Measurements from ENCODE around the gene TRDN. TPM values are rescaled to one million over a fixed set of nuclear protein-coding genes. Genes with fewer than 3 reads are reported as not detected.
"Not testable (repeated sequence)": the region's sequence is repeated elsewhere in the genome, so short reads cannot be mapped to it uniquely, and the experiment has no call there.

TRDN gene
- total RNA-seq, 2 donors from 2014 or later: not detected

DNA sequence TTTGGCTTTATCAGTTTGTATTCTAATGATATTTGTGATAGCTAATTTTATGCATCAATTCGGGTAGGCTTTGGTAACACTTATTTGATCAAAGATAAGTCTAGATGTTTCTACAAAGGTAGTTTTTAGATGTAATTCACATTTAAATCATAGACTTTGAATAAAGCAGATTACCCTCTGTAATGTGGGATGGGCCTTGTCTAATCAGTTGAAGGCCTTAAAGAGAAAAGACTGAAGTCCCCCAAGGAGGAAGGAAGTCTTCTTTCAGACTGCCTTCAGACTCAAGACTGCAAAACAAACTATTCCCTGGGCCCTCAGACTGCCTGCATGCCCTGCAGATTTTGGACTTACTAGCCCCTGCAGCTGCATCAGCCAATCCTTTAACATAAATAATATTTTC is 178.5 kb downstream of the TRDN start:
- no peak for DNase-seq
- Histone ChIP-seq H3K27ac (no peak overlapping the region), H3K36me3 (replicated peaks in 1 of 2; ENCODE audit: insufficient read depth in 1 of 2, low read depth in 2 of 2) (no peaks in the 10 kb centered on the region), H3K27me3 (no peaks in the 10 kb centered on the region), H3K4me3 (no peak overlapping the region), H3K4me1 (no peaks in the 10 kb centered on the region), H3K9me3 (no peaks in the 10 kb centered on the region)
- intact Hi-C loops (cut with DNase I): no loop called here
- no peak for ATAC-seq
- WGBS, 2 donors: 65 to 71% methylated on average over 1 of the region's 1 CpG
- no peak for TF ChIP-seq CTCF (IDR thresholded peaks at IDR 0.05)
- no peak for TF ChIP-seq POLR2A (IDR thresholded peaks at IDR 0.05)

DNA sequence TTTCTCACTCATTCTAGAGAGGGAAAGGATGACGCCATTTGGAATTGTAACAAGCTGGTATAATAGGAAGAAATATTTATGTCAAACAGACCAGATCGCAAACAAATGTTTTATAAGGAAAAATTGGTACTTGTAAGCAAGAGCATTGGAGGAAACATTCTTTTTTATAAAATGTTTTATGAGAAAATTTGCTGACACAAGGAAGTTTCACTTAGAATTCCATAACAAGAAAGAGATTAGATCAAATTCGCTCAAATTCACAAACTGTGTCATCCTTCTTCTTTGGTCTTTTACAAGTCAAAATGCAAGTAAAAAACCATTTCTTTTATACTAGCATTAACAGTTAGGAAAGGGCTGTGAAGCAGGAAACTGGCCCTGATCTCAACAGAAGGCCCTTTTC is 179.9 kb downstream of the TRDN start:
- 82 to 84% methylated on average over 3 of the region's 3 CpGs for WGBS, 2 donors
- Histone ChIP-seq H3K4me1 (no peaks in the 10 kb centered on the region), H3K9me3 (no peaks in the 10 kb centered on the region), H3K27me3 (no peaks in the 10 kb centered on the region), H3K27ac (no peak overlapping the region), H3K4me3 (no peak overlapping the region), H3K36me3 (replicated peaks in 1 of 2; ENCODE audit: insufficient read depth in 1 of 2, low read depth in 2 of 2) (no peaks in the 10 kb centered on the region)
- no peak for ATAC-seq
- TF ChIP-seq CTCF (IDR thresholded peaks at IDR 0.05): no peak
- no peak for DNase-seq
- intact Hi-C loops (cut with DNase I): no loop called here

DNA sequence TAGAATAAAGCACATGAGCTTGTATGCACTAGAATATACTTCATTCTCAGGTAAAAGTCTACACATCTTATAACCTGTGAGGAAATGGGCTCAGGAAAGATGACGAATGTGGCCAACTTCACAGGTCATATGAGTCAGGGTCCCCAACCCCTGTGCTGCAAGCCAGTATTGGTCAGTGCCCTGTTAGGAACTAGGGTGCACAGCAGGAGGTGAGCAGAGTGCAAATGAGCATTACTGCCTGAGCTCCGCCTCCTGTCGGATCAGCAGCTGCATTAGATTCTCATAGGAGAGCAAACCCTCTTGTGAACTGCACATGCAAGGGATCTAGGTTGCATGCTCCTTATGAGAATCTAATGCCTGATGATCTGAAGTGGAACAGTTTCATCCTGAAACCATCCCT is 182.3 kb downstream of the TRDN start:
- no peak for DNase-seq
- H3K27me3 ChIP-seq: no peaks in the 10 kb centered on the region
- H3K9me3 ChIP-seq: no peaks in the 10 kb centered on the region
- intact Hi-C loops (cut with DNase I): no loop called here
- ATAC-seq: no peak
- WGBS, 2 donors: 80 to 84% methylated on average over 3 of the region's 3 CpGs
- TF ChIP-seq POLR2A (IDR thresholded peaks at IDR 0.05): no peak
- TF ChIP-seq CTCF (IDR thresholded peaks at IDR 0.05): no peak
- H3K4me1 ChIP-seq: no peaks in the 10 kb centered on the region
- H3K27ac ChIP-seq: no peak overlapping the region
- H3K36me3 ChIP-seq (replicated peaks in 1 of 2; ENCODE audit: insufficient read depth in 1 of 2, low read depth in 2 of 2): no peaks in the 10 kb centered on the region
- no peak overlapping the region for H3K4me3 ChIP-seq

GRCh38 chr6:123453071-123453470 is 183.7 kb downstream of the TRDN start:
- H3K27ac ChIP-seq; H3K9me3 ChIP-seq; H3K36me3 ChIP-seq (replicated peaks in 1 of 2; ENCODE audit: insufficient read depth in 1 of 2, low read depth in 2 of 2); H3K27me3 ChIP-seq; intact Hi-C loops (cut with DNase I); DNase-seq; ATAC-seq; H3K4me3 ChIP-seq; H3K4me1 ChIP-seq: not testable (repeated sequence)

DNA sequence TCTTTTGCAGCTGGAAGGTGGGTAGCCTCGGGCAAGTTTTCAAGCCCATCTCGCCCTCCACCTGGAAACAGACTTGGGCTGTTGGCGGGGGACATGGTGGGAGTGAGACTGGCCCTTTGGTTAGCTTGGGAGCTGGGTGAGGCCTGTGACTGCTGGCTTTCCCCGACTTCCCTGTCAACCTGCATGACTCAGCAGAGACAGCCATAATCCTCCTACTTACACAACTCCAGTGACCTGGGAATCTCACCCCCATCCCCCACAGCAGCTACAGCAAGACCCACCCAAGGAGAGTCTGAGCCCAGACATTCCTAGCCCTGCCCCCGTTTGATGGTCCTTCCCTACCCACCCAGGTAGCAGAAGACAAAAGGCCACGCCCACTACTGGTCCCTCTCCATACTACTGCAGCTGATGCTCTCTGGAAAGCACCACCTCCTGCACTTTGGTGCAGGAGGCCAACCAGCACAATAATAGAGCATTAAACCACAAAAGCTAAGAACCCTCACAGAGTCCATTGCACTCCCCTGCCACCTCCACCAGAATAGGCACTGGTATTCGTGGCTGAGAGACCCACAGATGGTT is 188.4 kb downstream of the TRDN start:
- intact Hi-C loops (cut with DNase I): no loop called here
- TF ChIP-seq POLR2A (IDR thresholded peaks at IDR 0.05) (no peak), CTCF (IDR thresholded peaks at IDR 0.05) (no peak)
- Histone ChIP-seq H3K36me3 (replicated peaks in 1 of 2; ENCODE audit: insufficient read depth in 1 of 2, low read depth in 2 of 2) (no peaks in the 10 kb centered on the region), H3K4me1 (no peaks in the 10 kb centered on the region), H3K27ac (no peak overlapping the region), H3K4me3 (no peak overlapping the region), H3K9me3 (peaks cover 0 to 13% (median 0%) of the 10 kb centered on the region in 3 donors), H3K27me3 (no peaks in the 10 kb centered on the region)
- no peak for DNase-seq
- 30 to 59% methylated on average over 2 to 7 of the region's 7 CpGs for WGBS, 2 donors
- no peak for ATAC-seq

Measured in body of pancreas (tissue), 4 donors.